Psoas muscle (tissue), 8 donors: ENCODE data around the gene PRKAG2. TPM values are rescaled to one million over a fixed set of nuclear protein-coding genes. Genes with fewer than 3 reads are reported as not detected.
A peak's percentile ranks its signal among the peaks of the same experiment; 100 is the strongest.

ENCODE experiments used
- ATAC-seq, 4 donors: fragments of 200-7000 bp; cut with Tn5 transposase; one replicate each; pipeline ENCODE4 v1.9.1; 2020; ENCODE audit warnings: moderate library complexity in 3 of 4, mild to moderate bottlenecking in 2 of 4
- DNase-seq, 2 donors: peaks; one replicate each; pipeline ENCODE4 v3.0.0-alpha.2; 2020
- H3K27ac ChIP-seq: fragments of 200-600 bp; one replicate; pipeline ENCODE4 v1.8.0; 2022
- H3K27me3 ChIP-seq, 3 donors: fragments of 200-600 bp in 1 of 3; one replicate each; pipeline versions ENCODE4 v1.6.1 to v1.8.0; 2013 to 2022; ENCODE audit warnings: low read length in 2 of 3, mild to moderate bottlenecking in 2 of 3, moderate library complexity in 1 of 3; ENCODE audit not compliant: insufficient read depth in 3 of 3
- H3K36me3 ChIP-seq, 2 donors: fragments of 200-600 bp in 1 of 2; one replicate each; pipeline versions ENCODE4 v1.6.1 to v1.8.0; 2013 to 2022; ENCODE audit warnings: low read depth in 1 of 2, mild to moderate bottlenecking in 1 of 2, moderate library complexity in 1 of 2; ENCODE audit not compliant: insufficient read depth in 1 of 2
- H3K4me1 ChIP-seq: fragments of 200-600 bp; one replicate; pipeline ENCODE4 v1.8.0; 2022
- H3K4me3 ChIP-seq: fragments of 200-600 bp; one replicate; pipeline ENCODE4 v1.8.0; 2022; ENCODE audit warnings: mild to moderate bottlenecking
- H3K9me3 ChIP-seq: fragments of 200-600 bp; one replicate; pipeline ENCODE4 v1.8.0; 2022
- WGBS, 3 donors: extraction: QIAGEN DNeasy Blood & Tissue Kit; methylation state at CpG; one replicate each; pipeline versions ENCODE4 v1.1.6 to v1.1.7; 2013; 5-methylcytosine and 5-hydroxymethylcytosine counted together
- intact Hi-C, 2 donors: fragments of 100-400 bp; cut with DNase I; formaldehyde crosslinking; loops; one replicate each; pipeline versions ENCODE4 v1.11.0 to v1.14.2; 2022
- polyA plus RNA-seq, 3 donors: library from polyadenylated mRNA; stranded (reverse); fragments of 200-250 nt; gene quantifications; one replicate each; pipeline ENCODE4 v1.2.3, GENCODE V29; 2013
- total RNA-seq, 4 donors: library from RNA; stranded (reverse); fragmentation: NEBNext Ultra II Directional in 2 of 4; extraction: Animal tissue kit (Norgen Biotek cat#: 25700) in 2 of 4; gene quantifications; one replicate each; pipeline versions ENCODE4 v1.2.1 to v1.2.4, GENCODE V29; 2021 to 2023
- TF ChIP-seq, protein P1 (sequence below): fragments of 200-600 bp; IDR thresholded peaks from one replicate; pipeline ENCODE4 v1.8.0; 2022; ENCODE audit warnings: antibody characterized with exemption
- donor health status: healthy with polysubstance abuse.
- donor health status: DM: no; HTN: no; CAD: no; lungs with moderate emphysema.
- donor health status: Bipolar disorder and iron deficiency.
- donor health status: healthy.
- donor health status: DM: yes; HTN: yes; CAD: no.
- donor health status: DM: no; HTN: no; CAD: no.
- donor health status: DM: no; HTN: no; CAD: no.
- donor health status: DM: yes; HTN: yes; CAD: no.

The PRKAG2 gene
- total and polyA plus RNA-seq, 7 donors = 9.3 to 143 (median 19.8) TPM

DNA sequence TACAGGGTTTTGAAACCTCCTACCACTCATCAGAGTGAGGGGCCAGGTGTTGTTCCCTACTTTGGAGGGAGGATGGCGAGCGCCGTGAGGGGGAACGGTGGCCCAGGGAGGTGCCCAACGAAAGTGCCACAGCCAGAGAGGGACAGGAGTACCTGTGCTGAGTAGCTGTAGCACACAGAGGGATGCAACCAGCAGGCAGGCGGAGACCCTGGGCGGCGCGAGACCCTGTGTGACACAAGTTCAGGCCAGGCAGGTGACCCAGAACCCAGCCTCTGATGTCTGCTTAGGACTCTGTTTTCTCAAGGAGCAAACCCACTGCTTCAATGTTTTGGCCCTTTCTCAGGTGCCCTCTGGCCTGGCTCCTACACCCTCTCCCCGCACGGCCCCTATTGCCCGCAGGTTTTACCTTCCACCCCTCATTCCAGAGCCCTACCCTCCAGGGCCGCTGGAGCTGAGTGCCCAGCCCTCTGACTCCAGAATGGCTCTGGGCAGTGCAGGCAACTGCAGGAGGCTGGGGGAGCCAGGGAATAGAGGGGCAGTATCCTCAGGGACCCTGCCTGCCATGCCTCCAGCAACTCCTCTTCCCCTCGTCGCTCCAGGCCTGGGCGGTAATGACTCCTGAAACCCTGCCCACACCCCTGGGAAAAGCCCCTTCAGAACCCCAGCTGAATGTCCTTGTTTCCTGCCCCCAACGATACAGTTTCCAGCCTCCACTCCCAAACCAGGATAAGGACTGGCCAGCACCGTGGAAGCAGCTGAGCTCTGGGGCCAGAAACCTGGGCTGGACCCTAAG is 193.1 kb downstream of the PRKAG2 start:
- Histone ChIP-seq H3K36me3 (no peaks in the 10 kb centered on the region), H3K4me1 (peaks cover 13% of the 10 kb centered on the region), H3K4me3 (no peak overlapping the region), H3K27me3 (no peaks in the 10 kb centered on the region), H3K9me3 (no peaks in the 10 kb centered on the region), H3K27ac (no peak overlapping the region)
- DNase-seq (no peak), ATAC-seq (no peak)
- WGBS, 3 donors = 89 to 93% (median 92%) methylated on average over 18 of the region's 18 CpGs
- TF ChIP-seq, protein P1, sequence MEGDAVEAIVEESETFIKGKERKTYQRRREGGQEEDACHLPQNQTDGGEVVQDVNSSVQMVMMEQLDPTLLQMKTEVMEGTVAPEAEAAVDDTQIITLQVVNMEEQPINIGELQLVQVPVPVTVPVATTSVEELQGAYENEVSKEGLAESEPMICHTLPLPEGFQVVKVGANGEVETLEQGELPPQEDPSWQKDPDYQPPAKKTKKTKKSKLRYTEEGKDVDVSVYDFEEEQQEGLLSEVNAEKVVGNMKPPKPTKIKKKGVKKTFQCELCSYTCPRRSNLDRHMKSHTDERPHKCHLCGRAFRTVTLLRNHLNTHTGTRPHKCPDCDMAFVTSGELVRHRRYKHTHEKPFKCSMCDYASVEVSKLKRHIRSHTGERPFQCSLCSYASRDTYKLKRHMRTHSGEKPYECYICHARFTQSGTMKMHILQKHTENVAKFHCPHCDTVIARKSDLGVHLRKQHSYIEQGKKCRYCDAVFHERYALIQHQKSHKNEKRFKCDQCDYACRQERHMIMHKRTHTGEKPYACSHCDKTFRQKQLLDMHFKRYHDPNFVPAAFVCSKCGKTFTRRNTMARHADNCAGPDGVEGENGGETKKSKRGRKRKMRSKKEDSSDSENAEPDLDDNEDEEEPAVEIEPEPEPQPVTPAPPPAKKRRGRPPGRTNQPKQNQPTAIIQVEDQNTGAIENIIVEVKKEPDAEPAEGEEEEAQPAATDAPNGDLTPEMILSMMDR = no peak
- intact Hi-C loops = no loop called here

GRCh38 chr7:151682831-151683614 is 193.9 kb downstream of the PRKAG2 start:
- H3K27ac ChIP-seq = no peak overlapping the region
- H3K36me3 ChIP-seq = no peaks in the 10 kb centered on the region
- no peaks in the 10 kb centered on the region for H3K9me3 ChIP-seq
- TF ChIP-seq, protein P1 = no peak
- WGBS, 3 donors = 86 to 94% (median 91%) methylated on average over 13 to 14 of the region's 14 CpGs
- H3K4me1 ChIP-seq = peaks cover 9% of the 10 kb centered on the region
- ATAC-seq (no peak), DNase-seq (no peak)
- no peak overlapping the region for H3K4me3 ChIP-seq
- intact Hi-C loops = no loop called here
- H3K27me3 ChIP-seq = no peaks in the 10 kb centered on the region

- no peak overlapping the region for H3K4me3 ChIP-seq
- intact Hi-C loops = no loop called here
- H3K27ac ChIP-seq = no peak overlapping the region
- ATAC-seq = no peak
- H3K4me1 ChIP-seq = peaks cover 6% of the 10 kb centered on the region
- no peak for DNase-seq
- H3K9me3 ChIP-seq = no peaks in the 10 kb centered on the region
- no peaks in the 10 kb centered on the region for H3K36me3 ChIP-seq
- 90 to 96% (median 93%) methylated on average over 3 of the region's 3 CpGs for WGBS, 3 donors
- TF ChIP-seq, protein P1 = no peak
- H3K27me3 ChIP-seq = no peaks in the 10 kb centered on the region
Observed at GRCh38 chr7:151681726-151682125, 195.2 kb downstream of the PRKAG2 start.

GRCh38 chr7:151680810-151681209 is 196.1 kb downstream of the PRKAG2 start:
- 80 to 92% (median 84%) methylated on average over 7 of the region's 7 CpGs for WGBS, 3 donors
- Histone ChIP-seq H3K4me3 (no peak overlapping the region), H3K36me3 (no peaks in the 10 kb centered on the region), H3K27me3 (no peaks in the 10 kb centered on the region), H3K9me3 (no peaks in the 10 kb centered on the region), H3K4me1 (peaks cover 10% of the 10 kb centered on the region), H3K27ac (no peak overlapping the region)
- TF ChIP-seq, protein P1 = no peak
- DNase-seq (peak; percentile 64 to 84), ATAC-seq (peak in 3 of 4 donors; percentile 38 to 59 (median 45))
- intact Hi-C loops = no loop called here
